C4-2B (cell line): ENCODE measurements around the gene RNF223.

Experiments
- H3K27ac ChIP-seq: fragments of 450-650 bp; 2 replicates; pipeline ENCODE4 v1.5.1; 2017
- ZFX ChIP-seq: fragments of 450-650 bp; IDR thresholded peaks from 2 replicates; pipeline ENCODE4 v1.6.1; 2017
- TF ChIP-seq, protein P1 (sequence below): fragments of 450-650 bp; conservative IDR thresholded peaks from 2 replicates; pipeline ENCODE4 v1.5.1; 2017; ENCODE audit warnings: mild to moderate bottlenecking

Gene RNF223

GRCh38 chr1:1073743-1074587 lies at the start of gene RNF223:
Gene RNF223, minus strand, starts transcription at chr1:1074306. Its CDS starts 1,740 bp downstream, at chr1:1072566.
- TF ChIP-seq, protein P1, sequence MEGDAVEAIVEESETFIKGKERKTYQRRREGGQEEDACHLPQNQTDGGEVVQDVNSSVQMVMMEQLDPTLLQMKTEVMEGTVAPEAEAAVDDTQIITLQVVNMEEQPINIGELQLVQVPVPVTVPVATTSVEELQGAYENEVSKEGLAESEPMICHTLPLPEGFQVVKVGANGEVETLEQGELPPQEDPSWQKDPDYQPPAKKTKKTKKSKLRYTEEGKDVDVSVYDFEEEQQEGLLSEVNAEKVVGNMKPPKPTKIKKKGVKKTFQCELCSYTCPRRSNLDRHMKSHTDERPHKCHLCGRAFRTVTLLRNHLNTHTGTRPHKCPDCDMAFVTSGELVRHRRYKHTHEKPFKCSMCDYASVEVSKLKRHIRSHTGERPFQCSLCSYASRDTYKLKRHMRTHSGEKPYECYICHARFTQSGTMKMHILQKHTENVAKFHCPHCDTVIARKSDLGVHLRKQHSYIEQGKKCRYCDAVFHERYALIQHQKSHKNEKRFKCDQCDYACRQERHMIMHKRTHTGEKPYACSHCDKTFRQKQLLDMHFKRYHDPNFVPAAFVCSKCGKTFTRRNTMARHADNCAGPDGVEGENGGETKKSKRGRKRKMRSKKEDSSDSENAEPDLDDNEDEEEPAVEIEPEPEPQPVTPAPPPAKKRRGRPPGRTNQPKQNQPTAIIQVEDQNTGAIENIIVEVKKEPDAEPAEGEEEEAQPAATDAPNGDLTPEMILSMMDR: no peak
- peak; percentile 50; the same call in 1 of the 2 replicates for TF ChIP-seq ZFX

DNA sequence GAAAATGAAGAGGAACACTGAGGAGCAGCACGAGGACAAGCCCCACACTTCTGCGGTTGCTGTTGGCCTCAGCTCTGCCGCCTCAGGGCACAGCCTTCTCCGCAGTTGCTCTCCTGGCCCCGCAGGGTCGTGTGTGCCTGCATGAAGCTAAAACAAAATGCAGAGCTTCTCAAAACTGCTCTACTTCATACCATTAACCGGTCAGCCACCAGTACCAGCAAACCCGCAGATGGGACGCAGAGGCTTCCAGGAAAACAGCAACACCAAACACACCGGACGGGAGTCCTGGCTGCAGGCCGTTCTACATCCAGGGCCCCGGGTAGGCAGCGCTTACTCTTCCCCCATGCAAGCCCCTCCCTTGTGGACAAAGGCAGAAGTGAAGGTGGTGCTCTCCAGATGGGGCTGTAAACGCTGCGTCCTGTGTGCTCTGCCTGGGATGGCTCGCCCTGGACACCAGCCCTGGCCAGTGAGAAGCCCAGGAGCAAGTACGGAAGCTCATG lies 48.9 kb upstream of the RNF223 start:
- TF ChIP-seq, protein P1: no peak
- TF ChIP-seq ZFX: no peak
- no peak overlapping the region; the same call in 1 of the 2 replicates for H3K27ac ChIP-seq

More at GRCh38 chr1:1073743-1074587, at the start of gene RNF223:
- H3K27ac ChIP-seq: peak within 1 kb of the TSS; percentile 78

- TF ChIP-seq, protein P1: peak; percentile 96
- no peak for TF ChIP-seq ZFX
- H3K27ac ChIP-seq: peak overlapping the region; percentile 32
These were observed 48.1 kb upstream of the RNF223 start for GRCh38 chr1:1122078-1122811.

DNA sequence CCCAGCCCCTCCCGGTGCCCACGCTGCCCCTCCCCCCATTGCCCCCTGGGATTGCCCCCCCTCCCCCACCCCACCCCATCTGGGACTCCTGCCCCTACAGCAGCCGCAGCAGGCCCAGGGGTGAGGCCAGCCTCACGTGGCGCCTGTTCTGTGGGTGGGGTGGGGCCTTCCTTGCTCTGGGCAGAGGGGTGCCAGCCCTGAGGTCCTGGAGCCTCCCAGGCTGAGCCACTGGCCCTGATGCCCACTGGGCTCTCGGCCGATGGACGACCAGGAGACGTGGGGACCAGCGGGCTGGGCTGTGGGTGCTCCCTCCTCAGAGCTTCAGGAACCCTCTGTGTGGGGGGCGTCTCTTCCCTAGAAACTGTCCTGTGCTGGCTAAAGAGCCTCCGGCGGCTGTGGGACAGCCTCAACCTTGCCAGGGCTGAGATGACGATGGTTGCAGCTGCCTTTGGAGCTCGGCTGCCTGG lies 47.5 kb upstream of the RNF223 start:
- H3K27ac ChIP-seq: peak overlapping the region; percentile 32; the same call in 1 of the 2 replicates
- no peak for TF ChIP-seq ZFX
- TF ChIP-seq, protein P1: no peak

GRCh38 chr1:1120866-1121591 lies 46.9 kb upstream of the RNF223 start:
- TF ChIP-seq, protein P1: no peak
- no peak for TF ChIP-seq ZFX
- no peak overlapping the region for H3K27ac ChIP-seq

DNA sequence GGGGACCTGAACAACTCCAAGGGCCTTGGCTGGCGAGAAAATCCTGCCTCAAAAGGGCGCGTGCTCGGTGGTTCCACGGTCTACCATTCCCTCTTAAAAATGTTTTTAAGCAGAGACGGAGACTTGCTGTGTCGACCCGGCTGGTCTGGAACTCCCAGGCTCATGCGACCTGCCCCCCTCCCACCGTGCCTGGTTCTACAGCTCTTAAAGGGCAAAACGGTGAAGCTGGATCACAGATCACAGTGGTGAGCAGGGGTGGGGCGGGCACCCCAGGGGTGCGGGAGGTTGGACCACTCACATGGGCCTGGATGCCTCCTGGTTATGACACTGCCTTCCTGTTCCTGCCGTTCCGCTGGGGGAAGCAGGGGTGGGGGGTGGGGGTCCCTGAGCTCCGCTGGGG lies 46.0 kb upstream of the RNF223 start:
- TF ChIP-seq, protein P1: no peak
- TF ChIP-seq ZFX: no peak
- no peak overlapping the region for H3K27ac ChIP-seq
